ENCODE results near the gene MPHOSPH10.

MPHOSPH10 gene

DNA sequence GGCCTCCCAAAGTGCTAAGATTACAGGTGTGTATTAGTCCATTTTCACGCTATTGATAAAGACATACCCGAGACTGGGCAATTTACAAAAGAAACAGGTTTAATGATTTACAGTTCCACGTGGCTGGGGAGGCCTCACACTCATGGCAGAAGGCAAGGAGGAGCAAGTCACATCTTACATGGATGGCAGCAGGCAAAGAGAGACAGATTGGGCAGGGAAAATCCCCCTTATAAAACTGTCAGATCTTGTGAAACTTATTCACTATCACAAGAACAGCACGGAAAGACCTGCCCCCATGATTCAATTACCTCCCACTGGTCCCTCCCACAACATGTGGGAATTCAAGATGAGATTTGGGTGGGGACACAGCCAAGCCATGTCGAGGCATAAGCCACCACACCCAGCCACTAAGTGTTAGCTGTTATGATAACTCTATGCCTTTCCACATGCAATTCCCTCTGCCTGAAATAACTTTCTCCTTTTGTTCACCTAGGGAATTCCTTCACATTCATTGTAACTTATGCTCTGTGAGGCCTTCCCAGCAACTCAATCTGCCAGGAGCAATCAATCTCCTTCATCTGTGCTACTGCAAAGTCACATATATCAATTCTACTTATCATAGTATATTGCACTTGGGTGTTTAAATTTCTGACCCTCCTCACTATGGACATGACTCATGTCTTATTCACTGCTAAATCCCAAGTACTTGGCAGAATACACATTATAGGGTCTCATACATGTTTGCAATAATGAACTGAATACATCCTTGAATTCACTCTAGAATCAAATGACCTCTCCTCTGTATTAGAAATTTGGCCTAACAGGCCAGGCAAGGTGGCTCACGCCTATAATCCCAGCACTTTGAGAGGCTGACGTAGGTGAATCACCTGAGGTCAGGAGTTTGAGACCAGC, 7.8 kb upstream of the MPHOSPH10 start:
- no peak for TF ChIP-seq GATA3 (IDR thresholded peaks at IDR 0.05; ENCODE audit: low read depth, low read length)

- no peak for TF ChIP-seq GATA2 (IDR thresholded peaks at IDR 0.05; ENCODE audit: low read depth, low read length)
- no peak for TF ChIP-seq GATA3 (IDR thresholded peaks at IDR 0.05; ENCODE audit: low read depth, low read length)
These were observed 4.7 kb upstream of the MPHOSPH10 start for GRCh38 chr2:71125506-71126294.

GRCh38 chr2:71126957-71127356, 3.5 kb upstream of the MPHOSPH10 start:
- no peak for TF ChIP-seq GATA3 (IDR thresholded peaks at IDR 0.05; ENCODE audit: low read depth, low read length)
- TF ChIP-seq GATA2 (IDR thresholded peaks at IDR 0.05; ENCODE audit: low read depth, low read length), result no peak

DNA sequence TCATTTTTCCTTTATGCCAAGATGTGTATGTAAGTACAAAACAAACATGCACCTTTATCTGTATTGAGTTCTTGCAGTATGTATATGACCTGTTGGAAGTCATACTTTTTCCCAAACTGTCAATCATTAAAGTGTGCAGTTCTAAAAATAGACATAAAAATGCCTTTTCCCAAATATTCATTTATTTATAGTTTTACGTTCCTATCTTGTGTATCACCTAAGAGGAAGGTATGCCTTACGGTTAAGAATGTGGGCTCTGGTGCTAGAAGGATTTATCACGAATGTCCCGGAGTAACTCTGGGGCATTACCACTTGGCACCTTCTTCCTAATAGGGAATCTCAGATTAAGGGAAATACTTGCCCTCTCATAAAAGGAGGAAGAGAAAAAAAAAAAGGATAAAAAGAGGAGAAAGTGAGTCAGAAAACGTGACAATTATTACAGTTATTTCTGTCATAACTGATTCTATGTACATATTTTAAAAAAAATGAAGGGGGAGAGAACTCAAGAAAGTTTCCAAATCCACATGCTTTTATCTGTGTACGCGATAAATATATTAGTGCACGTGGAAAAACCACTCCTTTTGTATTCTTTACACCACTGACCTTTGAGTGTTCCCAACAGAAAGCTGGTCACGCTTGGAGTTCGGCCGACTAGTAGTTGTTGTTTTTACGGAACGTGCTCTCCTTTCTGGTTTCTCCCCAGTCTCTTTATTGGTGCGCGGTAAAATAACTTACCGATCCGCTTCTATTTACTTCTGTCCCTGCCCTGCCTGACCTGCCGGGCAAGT, 1.1 kb upstream of the MPHOSPH10 start:
- TF ChIP-seq GATA2 (IDR thresholded peaks at IDR 0.05; ENCODE audit: low read depth, low read length) (no peak), GATA3 (IDR thresholded peaks at IDR 0.05; ENCODE audit: low read depth, low read length) (no peak)

DNA sequence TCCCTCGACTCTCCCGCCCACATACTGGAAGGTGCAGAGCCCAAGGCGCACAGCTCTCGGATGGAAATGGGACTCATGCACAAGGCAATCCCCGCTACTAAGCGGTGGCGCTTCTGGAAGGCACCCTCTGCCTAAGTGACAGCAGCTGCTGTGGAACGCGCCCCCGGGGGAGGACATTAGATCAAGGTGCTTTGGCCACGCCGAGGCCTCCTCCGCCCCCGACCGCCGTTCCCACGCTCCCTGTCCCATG, 607 bp upstream of the MPHOSPH10 start:
- TF ChIP-seq GATA2 (IDR thresholded peaks at IDR 0.05; ENCODE audit: low read depth, low read length) (no peak), GATA3 (IDR thresholded peaks at IDR 0.05; ENCODE audit: low read depth, low read length) (no peak)

DNA sequence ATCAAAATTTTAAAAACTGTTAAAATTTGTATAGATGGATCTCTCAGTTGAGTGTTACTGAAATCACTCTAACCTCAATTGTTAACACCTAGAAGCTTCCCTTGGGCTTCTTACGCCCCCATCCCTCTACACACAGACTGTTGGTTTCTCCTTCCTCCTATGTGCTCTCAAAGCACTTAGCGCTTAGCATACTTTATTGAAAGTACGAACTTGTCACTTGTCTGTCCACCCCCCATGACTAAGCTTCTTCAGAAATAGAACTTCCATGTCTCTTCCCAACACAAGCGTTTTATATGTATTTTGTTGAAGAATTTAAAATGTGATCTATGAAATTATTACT, 441 bp downstream of the MPHOSPH10 start:
- TF ChIP-seq GATA3 (IDR thresholded peaks at IDR 0.05; ENCODE audit: low read depth, low read length), result no peak
- TF ChIP-seq GATA2 (IDR thresholded peaks at IDR 0.05; ENCODE audit: low read depth, low read length), result no peak

DNA sequence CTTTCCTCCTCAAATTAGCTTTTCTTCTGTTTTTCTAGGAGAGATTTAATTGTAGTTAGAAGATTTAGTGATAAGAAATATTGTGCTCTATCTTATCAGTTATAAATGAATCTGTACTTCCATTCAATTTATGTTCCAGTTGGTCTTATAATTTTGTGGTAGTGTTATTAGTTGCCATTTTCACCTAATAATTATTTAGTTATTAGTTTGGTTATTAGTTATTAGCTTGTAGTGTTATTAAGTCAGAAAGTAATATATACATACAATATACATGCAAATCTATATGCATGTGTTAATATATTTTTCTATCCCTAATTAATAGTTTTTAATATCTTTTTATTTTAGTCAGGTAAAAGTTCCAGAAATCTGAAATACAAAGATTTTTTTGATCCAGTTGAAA, 3.2 kb downstream of the MPHOSPH10 start:
- TF ChIP-seq GATA3 (IDR thresholded peaks at IDR 0.05; ENCODE audit: low read depth, low read length) (no peak), GATA2 (IDR thresholded peaks at IDR 0.05; ENCODE audit: low read depth, low read length) (no peak)

DNA sequence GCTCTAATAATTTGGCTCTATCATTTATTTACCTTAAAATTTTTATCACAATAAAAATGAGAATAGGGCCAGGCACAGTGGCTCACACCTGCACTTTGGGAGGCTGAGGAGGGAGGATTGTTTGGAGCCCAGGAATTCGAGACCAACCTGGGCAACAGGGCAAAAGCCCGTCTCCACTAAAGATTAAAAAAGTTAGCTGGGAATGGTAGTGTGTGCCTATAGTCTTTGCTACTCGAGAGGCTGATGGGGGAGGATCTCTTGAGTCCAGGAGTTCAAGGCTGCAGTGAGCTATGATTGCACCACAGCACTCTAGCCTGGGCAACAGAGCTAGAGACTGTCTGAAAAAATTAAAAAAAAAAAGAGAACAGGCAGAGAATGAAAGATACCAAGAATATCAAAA, 5.7 kb downstream of the MPHOSPH10 start:
- no peak for TF ChIP-seq GATA3 (IDR thresholded peaks at IDR 0.05; ENCODE audit: low read depth, low read length)
- TF ChIP-seq GATA2 (IDR thresholded peaks at IDR 0.05; ENCODE audit: low read depth, low read length), result no peak

GRCh38 chr2:71143782-71144181, 13.3 kb downstream of the MPHOSPH10 start:
- TF ChIP-seq GATA3 (IDR thresholded peaks at IDR 0.05; ENCODE audit: low read depth, low read length) (no peak), GATA2 (IDR thresholded peaks at IDR 0.05; ENCODE audit: low read depth, low read length) (no peak)

- TF ChIP-seq GATA2 (IDR thresholded peaks at IDR 0.05; ENCODE audit: low read depth, low read length) (no peak), GATA3 (IDR thresholded peaks at IDR 0.05; ENCODE audit: low read depth, low read length) (no peak)
These were observed 18.2 kb downstream of the MPHOSPH10 start for GRCh38 chr2:71148506-71149063.

DNA sequence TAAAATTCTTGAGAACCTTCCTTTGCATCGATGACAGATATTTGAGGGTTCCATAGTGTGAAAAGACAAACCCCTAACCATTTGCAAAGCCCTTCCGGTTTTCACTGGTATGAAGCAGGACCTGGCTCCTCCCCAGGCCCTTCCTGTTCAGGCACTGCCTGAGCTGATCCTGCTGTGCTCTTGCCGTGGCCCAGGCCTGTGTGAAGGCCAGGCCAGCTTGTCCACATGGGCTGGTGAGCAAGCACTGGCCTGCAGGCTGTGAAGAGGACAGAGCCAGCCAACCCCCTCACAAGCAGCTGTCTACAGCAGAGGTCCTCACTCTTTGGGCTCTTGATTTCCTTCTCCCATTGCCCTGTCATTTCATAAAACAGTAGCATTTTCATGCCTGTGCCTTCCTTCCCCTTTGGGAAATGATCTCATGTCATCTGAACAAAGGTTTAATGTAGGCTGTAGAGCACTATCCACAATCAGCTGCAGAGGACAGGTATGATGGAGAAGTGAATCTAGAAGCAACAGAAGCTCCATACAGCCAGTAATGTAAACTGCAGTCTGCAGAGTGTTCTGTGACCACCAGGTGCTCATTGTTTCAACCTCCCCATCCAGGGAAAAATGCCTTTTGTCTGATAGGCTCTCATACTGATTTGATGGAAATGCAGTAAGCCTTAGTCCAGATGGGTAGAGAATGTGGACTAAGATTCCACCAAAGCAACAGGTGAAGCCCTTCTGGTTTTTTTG, 19.8 kb downstream of the MPHOSPH10 start:
- TF ChIP-seq GATA3 (IDR thresholded peaks at IDR 0.05; ENCODE audit: low read depth, low read length) (no peak), GATA2 (IDR thresholded peaks at IDR 0.05; ENCODE audit: low read depth, low read length) (no peak)

DNA sequence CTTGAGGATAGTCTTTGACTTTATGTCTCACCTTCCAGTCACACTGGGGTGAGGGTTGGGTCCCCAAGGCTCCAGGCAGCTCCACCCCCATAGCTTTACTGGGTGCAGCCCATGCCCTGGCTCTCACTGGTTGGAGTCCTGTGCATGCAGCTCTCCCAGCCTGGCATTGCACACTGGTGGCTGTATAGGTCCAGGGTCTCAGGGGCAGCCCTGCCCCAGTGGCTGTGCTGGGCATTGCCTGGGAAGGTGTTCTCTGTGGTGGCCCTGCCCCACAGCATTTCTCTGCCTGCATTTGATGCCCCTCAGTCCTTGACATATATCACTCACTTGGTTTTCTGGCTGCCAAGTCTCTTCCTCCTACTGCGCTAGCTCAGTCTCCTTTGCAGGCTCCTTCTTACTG, 21.2 kb downstream of the MPHOSPH10 start:
- TF ChIP-seq GATA3 (IDR thresholded peaks at IDR 0.05; ENCODE audit: low read depth, low read length) (no peak), GATA2 (IDR thresholded peaks at IDR 0.05; ENCODE audit: low read depth, low read length) (no peak)

DNA sequence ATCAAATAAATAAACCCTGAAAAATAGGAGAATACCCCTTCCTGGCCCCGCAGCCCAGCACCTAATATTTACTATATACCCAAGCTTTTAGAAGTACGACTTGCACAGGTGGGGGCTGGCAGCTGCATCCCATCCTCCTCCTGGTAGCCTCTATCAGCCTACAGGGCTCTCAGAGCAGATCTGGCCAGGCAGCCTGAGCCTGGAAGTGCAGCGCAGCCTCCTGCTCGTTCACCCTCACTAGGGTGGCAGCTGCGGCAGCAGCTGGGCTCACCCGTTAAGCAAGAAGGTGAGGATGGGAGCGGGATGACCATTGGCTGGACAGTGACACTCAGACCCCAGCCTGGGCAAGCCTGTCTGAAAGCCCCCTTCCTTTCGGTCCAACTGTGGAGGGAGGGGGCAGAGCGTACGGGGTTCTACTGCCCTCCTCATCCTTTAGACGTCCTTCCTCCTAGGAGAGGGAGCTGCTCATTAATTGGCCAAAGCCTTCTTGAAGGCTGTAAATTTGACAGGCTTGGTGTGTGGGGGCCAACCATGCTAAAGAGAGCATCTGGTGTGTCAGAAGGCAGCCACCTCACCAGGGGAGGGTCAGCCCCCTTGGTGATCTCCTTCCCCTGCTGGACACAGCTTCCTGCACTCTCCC, 23.3 kb downstream of the MPHOSPH10 start:
- TF ChIP-seq GATA2 (IDR thresholded peaks at IDR 0.05; ENCODE audit: low read depth, low read length), result no peak
- no peak for TF ChIP-seq GATA3 (IDR thresholded peaks at IDR 0.05; ENCODE audit: low read depth, low read length)
